Measurements from ENCODE around the gene ADAM12. TPM values are rescaled to one million over a fixed set of nuclear protein-coding genes. Genes with fewer than 3 reads are reported as not detected.
"Not testable (repeated sequence)": the region's sequence is repeated elsewhere in the genome, so short reads cannot be mapped to it uniquely, and the experiment has no call there.

ADAM12 gene
- total RNA-seq, 2 donors from 2014 or later = 0.46 TPM; not detected in 1

- Histone ChIP-seq H3K4me1 (ENCODE audit: control insufficient read depth, insufficient read depth, low read length) (no peaks in the 10 kb centered on the region), H3K9me3 (ENCODE audit: control insufficient read depth, low read length) (no peaks in the 10 kb centered on the region), H3K9ac (ENCODE audit: extremely low read depth, low read length, poor library complexity, severe bottlenecking) (no peak overlapping the region), H3K36me3 (ENCODE audit: control insufficient read depth, insufficient read depth, low read length) (no peaks in the 10 kb centered on the region), H3K27me3 (ENCODE audit: control insufficient read depth, insufficient read depth, low read length, poor library complexity, severe bottlenecking) (no peaks in the 10 kb centered on the region), H3K4me3 (ENCODE audit: low read length) (no peak overlapping the region), H3K27ac (ENCODE audit: low read depth, low read length) (no peak overlapping the region)
- Mint-ChIP-seq H3K4me3 (no peak overlapping the region), H3K27ac (no peak overlapping the region), H3K9me3 (no peaks in the 10 kb centered on the region), H3K27me3 (ENCODE audit: insufficient read depth) (no peaks in the 10 kb centered on the region), H3K36me3 (ENCODE audit: low read depth) (no peaks in the 10 kb centered on the region), H3K4me1 (peaks cover 6% of the 10 kb centered on the region)
- 67 to 84% methylated on average over 1 to 5 of the region's 5 CpGs for WGBS, 2 experiments (ENCODE audit: insufficient coverage in 1 of 2, insufficient read length in 1 of 2)
- DNase-seq = no peak
- no peak for TF ChIP-seq CTCF (conservative IDR thresholded peaks at IDR 0.05)
Observed at GRCh38 chr10:126250045-126250444, 138.2 kb downstream of the ADAM12 start.

- DNase-seq = no peak
- H3K27me3 Mint-ChIP-seq (ENCODE audit: insufficient read depth) = no peaks in the 10 kb centered on the region
- Histone ChIP-seq H3K9me3 (ENCODE audit: control insufficient read depth, low read length) (no peaks in the 10 kb centered on the region), H3K27me3 (ENCODE audit: control insufficient read depth, insufficient read depth, low read length, poor library complexity, severe bottlenecking) (no peaks in the 10 kb centered on the region), H3K36me3 (ENCODE audit: control insufficient read depth, insufficient read depth, low read length) (no peaks in the 10 kb centered on the region), H3K4me3 (ENCODE audit: low read length) (no peak overlapping the region), H3K9ac (ENCODE audit: extremely low read depth, low read length, poor library complexity, severe bottlenecking) (no peak overlapping the region), H3K4me1 (ENCODE audit: control insufficient read depth, insufficient read depth, low read length) (no peaks in the 10 kb centered on the region), H3K27ac (ENCODE audit: low read depth, low read length) (no peak overlapping the region)
- 78 to 89% methylated on average over 9 to 11 of the region's 11 CpGs for whole genome bisulfite sequencing, 2 experiments (ENCODE audit: insufficient coverage in 1 of 2, insufficient read length in 1 of 2)
- H3K27ac Mint-ChIP-seq = no peak overlapping the region
- H3K4me1 Mint-ChIP-seq = peaks cover 6% of the 10 kb centered on the region
- TF ChIP-seq CTCF (conservative IDR thresholded peaks at IDR 0.05) = no peak
- no peak overlapping the region for H3K4me3 Mint-ChIP-seq
- H3K9me3 Mint-ChIP-seq = no peaks in the 10 kb centered on the region
- no peaks in the 10 kb centered on the region for H3K36me3 Mint-ChIP-seq (ENCODE audit: low read depth)
Observed at GRCh38 chr10:126247446-126247975, 140.8 kb downstream of the ADAM12 start.

- not testable (repeated sequence) for H3K27ac ChIP-seq (ENCODE audit: low read depth, low read length); H3K9ac ChIP-seq (ENCODE audit: extremely low read depth, low read length, poor library complexity, severe bottlenecking)
- WGBS, 2 experiments (ENCODE audit: insufficient coverage in 1 of 2, insufficient read length in 1 of 2) = 79% methylated on average over 1 of the region's 1 CpG; no CpG with 5 or more reads in 1 of the 2 experiments
Observed at GRCh38 chr10:126246396-126246795, 141.9 kb downstream of the ADAM12 start.

GRCh38 chr10:126245501-126245900 lies 142.8 kb downstream of the ADAM12 start:
- Mint-ChIP-seq H3K36me3 (ENCODE audit: low read depth) (no peaks in the 10 kb centered on the region), H3K9me3 (no peaks in the 10 kb centered on the region), H3K27ac (no peak overlapping the region), H3K4me3 (no peak overlapping the region), H3K4me1 (peaks cover 6% of the 10 kb centered on the region), H3K27me3 (ENCODE audit: insufficient read depth) (no peaks in the 10 kb centered on the region)
- H3K9ac ChIP-seq (ENCODE audit: extremely low read depth, low read length, poor library complexity, severe bottlenecking) = no peak overlapping the region
- DNase-seq = no peak
- H3K9me3 ChIP-seq (ENCODE audit: control insufficient read depth, low read length) = no peaks in the 10 kb centered on the region
- H3K27me3 ChIP-seq (ENCODE audit: control insufficient read depth, insufficient read depth, low read length, poor library complexity, severe bottlenecking) = no peaks in the 10 kb centered on the region
- WGBS, 2 experiments (ENCODE audit: insufficient coverage in 1 of 2, insufficient read length in 1 of 2) = 83 to 90% methylated on average over 4 of the region's 4 CpGs
- H3K4me1 ChIP-seq (ENCODE audit: control insufficient read depth, insufficient read depth, low read length) = no peaks in the 10 kb centered on the region
- H3K4me3 ChIP-seq (ENCODE audit: low read length) = no peak overlapping the region
- no peak for TF ChIP-seq CTCF (conservative IDR thresholded peaks at IDR 0.05)
- no peaks in the 10 kb centered on the region for H3K36me3 ChIP-seq (ENCODE audit: control insufficient read depth, insufficient read depth, low read length)
- H3K27ac ChIP-seq (ENCODE audit: low read depth, low read length) = no peak overlapping the region

More at GRCh38 chr10:126246396-126246795, 141.9 kb downstream of the ADAM12 start:
- not testable (repeated sequence) for DNase-seq; H3K4me3 ChIP-seq (ENCODE audit: low read length); H3K36me3 ChIP-seq (ENCODE audit: control insufficient read depth, insufficient read depth, low read length); H3K4me3 Mint-ChIP-seq; H3K27ac Mint-ChIP-seq; H3K4me1 Mint-ChIP-seq; H3K36me3 Mint-ChIP-seq (ENCODE audit: low read depth); H3K9me3 Mint-ChIP-seq; H3K27me3 Mint-ChIP-seq (ENCODE audit: insufficient read depth); H3K9me3 ChIP-seq (ENCODE audit: control insufficient read depth, low read length); H3K27me3 ChIP-seq (ENCODE audit: control insufficient read depth, insufficient read depth, low read length, poor library complexity, severe bottlenecking); H3K4me1 ChIP-seq (ENCODE audit: control insufficient read depth, insufficient read depth, low read length)

Data from endodermal cell (in vitro differentiated cells).